HCT116 (cell line): Measurements from ENCODE around the gene TSACC. TPM values are rescaled to one million over a fixed set of nuclear protein-coding genes. Genes with fewer than 3 reads are reported as not detected.
"Not testable (repeated sequence)": the region's sequence is repeated elsewhere in the genome, so short reads cannot be mapped to it uniquely, and the experiment has no call there.

Experiments used
- ATAC-seq: fragments of 200-7000 bp; cut with Tn5 transposase; 2 replicates; pipeline ENCODE4 v1.9.1; 2020; ENCODE audit warnings: mild to moderate bottlenecking, moderate library complexity
- BruUV-seq: library from RNA; stranded (reverse); fragments of 400-500 nt; replicated peaks from 2 replicates; lab custom pipeline; 2021; lab: Mats Ljungman, UMichigan
- CTCF ChIA-PET: fragments of 300-600 bp; sonication (Branson Sonifier 250); formaldehyde crosslinking; loops from one replicate; lab custom pipeline; 2021; ENCODE audit warnings: antibody characterized with exemption; lab: Charles Lee
- POLR2A ChIA-PET: fragments of 300-600, 350-600 bp; sonication (Branson Sonifier 250); formaldehyde crosslinking; loops from one replicate; lab custom pipeline; 2021; ENCODE audit warnings: antibody characterized with exemption; lab: Charles Lee
- RAD21 ChIA-PET, 2 experiments: fragments of 300-600 bp; sonication (Branson Sonifier 250); formaldehyde crosslinking; loops; one replicate each; lab custom pipeline; 2023; ENCODE audit warnings: low total read pairs in 2 of 2; ENCODE audit not compliant: uncharacterized antibody in 2 of 2, unreplicated experiment in 2 of 2, low non-redundant PET in 1 of 2; lab: Charles Lee
- DNase-seq: peaks from one replicate; pipeline ENCODE4 v3.0.0-alpha.2; 2010; ENCODE audit warnings: low read depth, low spot score
- H2AFZ ChIP-seq: fragments of 200-600 bp; shearing (Covaris generic), sonication (generic); 2 replicates; pipeline ENCODE4 v1.6.1; 2017; ENCODE audit warnings: low read depth, mixed run types, mixed read lengths, antibody characterized with exemption, low read length; ENCODE audit not compliant: poor library complexity, severe bottlenecking
- H3K27ac ChIP-seq: 2 replicates; pipeline ENCODE4 v1.5.1; 2012; ENCODE audit warnings: low read depth, low read length
- H3K27me3 ChIP-seq: fragments of 200-600 bp; sonication (generic); 2 replicates; pipeline ENCODE4 v1.6.1; 2016; ENCODE audit warnings: mixed run types, low read length, mixed read lengths; ENCODE audit not compliant: insufficient read depth
- H3K36me3 ChIP-seq, 2 experiments: fragments of 200-500 bp in 1 of 2; fragments of 200-600 bp in 1 of 2; sonication (Bioruptor generic) in 1 of 2; sonication (generic) in 1 of 2; 2 replicates each; pipeline versions ENCODE4 v1.5.1 to v1.6.1; 2014 to 2016; ENCODE audit warnings: low read length in 2 of 2, inconsistent platforms in 1 of 2, mixed read lengths in 1 of 2, mixed run types in 1 of 2; ENCODE audit not compliant: insufficient read depth in 2 of 2, control insufficient read depth in 1 of 2
- H3K4me1 ChIP-seq, 2 experiments: fragments of 200-600 bp in 1 of 2; sonication (generic) in 1 of 2; 2 replicates each; pipeline versions ENCODE4 v1.5.1 to v1.6.1; 2012 to 2017; ENCODE audit warnings: low read length in 2 of 2, inconsistent platforms in 1 of 2, mild to moderate bottlenecking in 1 of 2, mixed read lengths in 1 of 2, mixed run types in 1 of 2, moderate library complexity in 1 of 2; ENCODE audit not compliant: insufficient read depth in 2 of 2, control insufficient read depth in 1 of 2
- H3K4me2 ChIP-seq: fragments of 200-600 bp; sonication (generic); 2 replicates; pipeline ENCODE4 v1.6.1; 2017; ENCODE audit warnings: mixed run types, low read length, mixed read lengths
- H3K4me3 ChIP-seq, 2 experiments: fragments of 200-600 bp in 1 of 2; sonication (generic) in 1 of 2; replicated peaks in 1 of 2; 2 replicates each; pipeline ENCODE4 v1.5.1; 2011 to 2016; ENCODE audit warnings: low read length in 2 of 2, control low read depth in 1 of 2, low read depth in 1 of 2, mild to moderate bottlenecking in 1 of 2, mixed read lengths in 1 of 2, mixed run types in 1 of 2
- H3K79me2 ChIP-seq: fragments of 200-600 bp; sonication (generic); 2 replicates; pipeline ENCODE4 v1.6.1; 2017; ENCODE audit warnings: mild to moderate bottlenecking, mixed run types, low read length, moderate library complexity, mixed read lengths; ENCODE audit not compliant: insufficient read depth
- H3K9ac ChIP-seq: fragments of 200-600 bp; sonication (generic); 2 replicates; pipeline ENCODE4 v1.6.1; 2016; ENCODE audit warnings: low read length, mixed read lengths
- H3K9me2 ChIP-seq: fragments of 200-600 bp; sonication (generic), shearing (Covaris generic); 2 replicates; pipeline ENCODE4 v1.6.1; 2017; ENCODE audit warnings: mixed run types, mild to moderate bottlenecking, moderate library complexity; ENCODE audit not compliant: insufficient read depth
- H3K9me3 ChIP-seq, 2 experiments: fragments of 200-500 bp in 1 of 2; fragments of 200-600 bp in 1 of 2; sonication (Bioruptor generic) in 1 of 2; sonication (generic) in 1 of 2; 2 replicates each; pipeline ENCODE4 v1.6.1; 2014 to 2017; ENCODE audit warnings: low read length in 2 of 2, mixed read lengths in 2 of 2, inconsistent platforms in 1 of 2, low read depth in 1 of 2, mild to moderate bottlenecking in 1 of 2, mixed run types in 1 of 2, moderate library complexity in 1 of 2; ENCODE audit not compliant: control insufficient read depth in 1 of 2, insufficient read depth in 1 of 2
- H4K20me1 ChIP-seq: fragments of 200-600 bp; sonication (generic), shearing (Covaris generic); 2 replicates; pipeline ENCODE4 v1.6.1; 2017; ENCODE audit warnings: mixed run types, mild to moderate bottlenecking, moderate library complexity; ENCODE audit not compliant: insufficient read depth
- EGR1 ChIP-seq: IDR thresholded peaks from 2 replicates; pipeline ENCODE4 v1.6.1; 2012; ENCODE audit warnings: low read depth
- ELF1 ChIP-seq: IDR thresholded peaks from 2 replicates; pipeline ENCODE4 v1.6.1; 2012; ENCODE audit warnings: low read depth, borderline replicate concordance
- MAX ChIP-seq: IDR thresholded peaks from 2 replicates; pipeline ENCODE4 v1.6.1; 2012
- TCF7L2 ChIP-seq: IDR thresholded peaks from 2 replicates; pipeline ENCODE4 v1.7.0; 2011; ENCODE audit warnings: borderline replicate concordance, inconsistent platforms; ENCODE audit not compliant: insufficient read depth, insufficient read length; ENCODE audit errors: extremely low read depth
- intact Hi-C: fragments of 100-400 bp; cut with micrococcal nuclease; formaldehyde crosslinking; loops from 2 replicates; pipeline ENCODE4 v1.10.0; 2022
- total RNA-seq: library from RNA; stranded (reverse); gene quantifications from one replicate; pipeline ENCODE4 v1.2.1, GENCODE V29; 2021; ENCODE audit not compliant: unreplicated experiment

Gene TSACC
- total RNA-seq, 1 experiment from 2014 or later = 1.0 TPM

DNA sequence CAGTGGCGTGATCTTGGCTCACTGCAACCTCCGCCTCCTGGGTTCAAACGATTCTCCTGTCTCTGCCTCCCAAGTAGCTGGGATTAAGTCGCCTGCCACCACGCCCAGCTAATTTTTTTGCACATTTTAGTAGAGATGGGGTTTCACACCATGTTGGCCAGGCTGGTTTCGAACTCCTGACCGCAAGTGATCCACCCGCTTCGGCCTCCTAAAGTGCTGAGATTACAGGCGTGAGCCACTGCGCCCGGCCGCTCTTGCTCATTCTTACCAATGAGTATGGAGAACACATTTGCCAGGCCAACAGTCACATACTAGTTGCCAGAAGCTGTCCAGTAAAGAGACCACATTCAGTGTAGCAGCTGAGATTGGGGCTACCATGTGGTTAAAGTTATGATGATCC is 14.2 kb downstream of the TSACC start:
- POLR2A ChIA-PET, H3K9ac ChIP-seq: not testable (repeated sequence)

DNA sequence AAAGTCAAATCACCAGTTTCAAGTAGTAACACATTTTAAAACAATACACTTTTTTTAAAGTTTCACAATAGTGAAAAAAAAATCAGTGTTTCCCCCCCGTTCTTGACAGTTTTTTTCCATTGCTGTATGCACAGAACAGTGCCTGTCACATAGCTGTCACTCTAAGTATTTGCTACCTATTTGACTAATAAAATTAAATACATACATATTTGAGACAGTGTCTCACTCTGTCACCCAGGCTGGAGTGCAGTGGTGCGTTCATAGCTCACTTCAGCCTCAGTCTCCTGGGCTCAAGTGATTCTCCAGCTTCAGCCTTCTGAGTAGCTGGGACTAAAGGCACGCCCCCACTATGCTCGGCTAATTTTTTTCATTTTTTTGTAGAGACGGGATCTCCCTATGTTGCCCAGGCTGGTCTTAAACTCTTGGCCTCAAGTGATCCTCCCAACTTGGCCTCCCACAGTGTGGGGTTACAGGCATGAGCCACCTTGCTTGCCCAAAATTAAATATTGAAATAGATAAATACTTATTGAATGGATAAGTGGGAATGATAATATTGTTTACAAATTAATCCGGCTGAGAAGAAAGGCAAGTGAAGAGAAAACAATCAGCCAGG is 18.0 kb downstream of the TSACC start:
- Histone ChIP-seq H3K9me3 (no peaks in the 10 kb centered on the region), H3K4me2 (peak overlapping the region; percentile 79), H3K9ac (peak overlapping the region; percentile 34; the same call in 1 of the 2 replicates), H3K36me3 (no peaks in the 10 kb centered on the region), H3K27me3 (no peaks in the 10 kb centered on the region), H3K4me1 (peaks cover 13 to 17% of the 10 kb centered on the region in 2 experiments; a peak in 3 of 4 replicates), H3K27ac (no peak overlapping the region), H3K79me2 (no peaks in the 10 kb centered on the region), H3K9me2 (no peaks in the 10 kb centered on the region), H2AFZ (peak overlapping the region; percentile 58), H4K20me1 (no peaks in the 10 kb centered on the region), H3K4me3 (peak overlapping the region; percentile 30 to 43)
- POLR2A ChIA-PET = no interaction called here
- intact Hi-C loops = loop anchor here (2.0 kb wide), 1 partner anchor 18 kb away; the partner anchor contains the start of genes CCT3 and TSACC
- no TSS peak for BruUV-seq
- RAD21 ChIA-PET = interaction anchor here in 1 of 2 experiments (0.7 kb wide), 1 partner anchor 131 kb away, joined by 3 read pairs; no protein-coding TSS in a partner anchor
- TF ChIP-seq TCF7L2 = no peak
- no peak for TF ChIP-seq MAX
- TF ChIP-seq EGR1 = no peak
- no peak for TF ChIP-seq ELF1
- CTCF ChIA-PET = interaction anchor here (0.5 to 0.8 kb wide), 2 partner anchors 29 to 98 kb away, joined by 3 to 4 read pairs; no protein-coding TSS in a partner anchor
- DNase-seq (no peak), ATAC-seq (peak; percentile 32; the same call in 1 of the 2 replicates)

More for the DNA sequence above, 14.2 kb downstream of the TSACC start:
- ATAC-seq, BruUV-seq, H3K27ac ChIP-seq, H3K79me2 ChIP-seq, H3K9me2 ChIP-seq, intact Hi-C loops, H3K4me2 ChIP-seq, H2AFZ ChIP-seq, H3K9me3 ChIP-seq, H4K20me1 ChIP-seq, DNase-seq, H3K27me3 ChIP-seq, H3K36me3 ChIP-seq, RAD21 ChIA-PET, H3K4me3 ChIP-seq: not testable (repeated sequence)
- H3K4me1 ChIP-seq = peaks cover 12 to 14% of the 10 kb centered on the region in 2 experiments; a peak in 3 of 4 replicates
- CTCF ChIA-PET = interaction anchor here (1.1 kb wide), 1 partner anchor 15 kb away, joined by 3 read pairs; no protein-coding TSS in a partner anchor
